ENCODE results near the gene KRT7.

Gene KRT7

DNA sequence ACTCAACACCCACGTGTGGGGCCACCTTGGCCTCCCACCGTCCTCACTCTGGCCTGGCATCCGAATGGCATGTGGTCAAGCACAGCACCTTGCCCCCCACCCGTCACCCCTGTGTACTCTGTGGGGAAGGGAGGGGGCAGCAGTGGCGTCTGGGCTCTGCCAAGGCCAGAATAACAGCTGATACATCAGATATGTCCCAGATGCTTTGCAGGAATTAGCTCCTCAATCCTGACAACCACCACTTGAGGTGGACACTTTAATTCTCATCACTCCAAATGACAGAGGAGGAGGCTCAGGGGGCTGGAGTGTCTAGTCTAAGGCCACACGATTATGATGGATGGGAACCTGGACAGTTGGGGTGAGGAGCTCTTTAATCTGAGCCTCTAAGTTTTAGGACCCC is 39.5 kb upstream of the KRT7 start:
- DNase-seq (ENCODE audit: low read depth, low spot score), result no peak
- no peak overlapping the region for H3K4me3 ChIP-seq (ENCODE audit: low read depth, low read length)
- in situ Hi-C loops (cut with HindIII; ENCODE audit: low sequenced_read_pairs), result no loop called here
- TF ChIP-seq, protein P1, sequence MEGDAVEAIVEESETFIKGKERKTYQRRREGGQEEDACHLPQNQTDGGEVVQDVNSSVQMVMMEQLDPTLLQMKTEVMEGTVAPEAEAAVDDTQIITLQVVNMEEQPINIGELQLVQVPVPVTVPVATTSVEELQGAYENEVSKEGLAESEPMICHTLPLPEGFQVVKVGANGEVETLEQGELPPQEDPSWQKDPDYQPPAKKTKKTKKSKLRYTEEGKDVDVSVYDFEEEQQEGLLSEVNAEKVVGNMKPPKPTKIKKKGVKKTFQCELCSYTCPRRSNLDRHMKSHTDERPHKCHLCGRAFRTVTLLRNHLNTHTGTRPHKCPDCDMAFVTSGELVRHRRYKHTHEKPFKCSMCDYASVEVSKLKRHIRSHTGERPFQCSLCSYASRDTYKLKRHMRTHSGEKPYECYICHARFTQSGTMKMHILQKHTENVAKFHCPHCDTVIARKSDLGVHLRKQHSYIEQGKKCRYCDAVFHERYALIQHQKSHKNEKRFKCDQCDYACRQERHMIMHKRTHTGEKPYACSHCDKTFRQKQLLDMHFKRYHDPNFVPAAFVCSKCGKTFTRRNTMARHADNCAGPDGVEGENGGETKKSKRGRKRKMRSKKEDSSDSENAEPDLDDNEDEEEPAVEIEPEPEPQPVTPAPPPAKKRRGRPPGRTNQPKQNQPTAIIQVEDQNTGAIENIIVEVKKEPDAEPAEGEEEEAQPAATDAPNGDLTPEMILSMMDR (IDR thresholded peaks at IDR 0.05; ENCODE audit: low read depth, low read length), result no peak

DNA sequence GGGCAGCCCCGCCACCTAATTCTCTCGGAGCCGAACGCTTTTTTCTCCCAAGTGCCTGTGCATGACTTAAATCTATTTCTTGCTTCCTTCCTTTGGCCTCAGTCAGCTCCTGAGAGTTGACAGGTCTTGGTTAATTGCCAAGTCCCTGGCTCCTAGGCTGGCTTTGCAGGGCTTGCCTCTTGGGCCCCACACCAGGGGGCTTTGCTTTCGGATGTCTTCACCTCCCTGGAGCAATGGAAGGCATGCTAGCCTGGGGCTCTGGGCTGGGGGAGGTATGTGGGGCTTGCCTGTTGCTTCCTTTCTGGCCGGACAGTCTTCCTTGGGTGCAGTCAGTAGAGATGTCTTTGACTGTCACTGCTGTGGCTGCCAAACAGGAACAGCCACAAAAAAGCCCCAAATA is 39.1 kb upstream of the KRT7 start:
- no peak for DNase-seq (ENCODE audit: low read depth, low spot score)
- H3K4me3 ChIP-seq (ENCODE audit: low read depth, low read length), result no peak overlapping the region
- in situ Hi-C loops (cut with HindIII; ENCODE audit: low sequenced_read_pairs), result no loop called here
- TF ChIP-seq, protein P1 (IDR thresholded peaks at IDR 0.05; ENCODE audit: low read depth, low read length), result no peak

DNA sequence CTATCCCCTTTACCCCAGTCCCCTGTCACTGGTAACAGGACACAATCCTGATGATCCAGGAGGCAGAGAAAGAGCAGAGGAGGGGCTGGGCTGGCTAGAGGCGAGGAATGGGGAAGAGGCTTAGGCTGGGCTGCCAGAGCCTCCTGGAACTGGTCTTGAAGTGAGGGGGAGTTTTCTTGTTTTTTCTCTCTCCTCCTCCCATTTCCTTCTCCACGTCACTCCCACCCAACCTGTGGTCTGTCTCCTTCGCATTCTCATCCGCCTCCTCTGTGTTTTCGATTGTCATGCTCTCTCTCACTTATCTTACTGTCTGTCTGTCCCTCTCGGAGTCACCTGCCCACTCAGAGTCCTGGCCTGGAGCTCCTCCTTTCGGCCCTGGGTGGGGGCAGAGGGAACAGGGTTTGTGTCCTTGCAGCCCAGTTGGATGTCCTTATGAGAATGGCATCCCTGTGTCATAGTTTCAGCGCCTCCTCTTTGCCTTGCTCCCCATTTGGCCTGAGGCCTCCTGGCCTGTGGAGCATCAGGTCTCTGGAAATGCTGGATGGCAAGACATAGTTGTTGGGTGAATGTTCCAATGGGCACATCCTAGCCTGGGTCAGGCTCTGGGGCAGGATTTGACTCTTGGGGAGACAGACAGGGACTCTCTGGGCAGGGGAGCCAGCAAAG is 37.8 kb upstream of the KRT7 start:
- no peak for DNase-seq (ENCODE audit: low read depth, low spot score)
- in situ Hi-C loops (cut with HindIII; ENCODE audit: low sequenced_read_pairs), result no loop called here
- TF ChIP-seq, protein P1 (IDR thresholded peaks at IDR 0.05; ENCODE audit: low read depth, low read length), result no peak
- H3K4me3 ChIP-seq (ENCODE audit: low read depth, low read length), result no peak overlapping the region

DNA sequence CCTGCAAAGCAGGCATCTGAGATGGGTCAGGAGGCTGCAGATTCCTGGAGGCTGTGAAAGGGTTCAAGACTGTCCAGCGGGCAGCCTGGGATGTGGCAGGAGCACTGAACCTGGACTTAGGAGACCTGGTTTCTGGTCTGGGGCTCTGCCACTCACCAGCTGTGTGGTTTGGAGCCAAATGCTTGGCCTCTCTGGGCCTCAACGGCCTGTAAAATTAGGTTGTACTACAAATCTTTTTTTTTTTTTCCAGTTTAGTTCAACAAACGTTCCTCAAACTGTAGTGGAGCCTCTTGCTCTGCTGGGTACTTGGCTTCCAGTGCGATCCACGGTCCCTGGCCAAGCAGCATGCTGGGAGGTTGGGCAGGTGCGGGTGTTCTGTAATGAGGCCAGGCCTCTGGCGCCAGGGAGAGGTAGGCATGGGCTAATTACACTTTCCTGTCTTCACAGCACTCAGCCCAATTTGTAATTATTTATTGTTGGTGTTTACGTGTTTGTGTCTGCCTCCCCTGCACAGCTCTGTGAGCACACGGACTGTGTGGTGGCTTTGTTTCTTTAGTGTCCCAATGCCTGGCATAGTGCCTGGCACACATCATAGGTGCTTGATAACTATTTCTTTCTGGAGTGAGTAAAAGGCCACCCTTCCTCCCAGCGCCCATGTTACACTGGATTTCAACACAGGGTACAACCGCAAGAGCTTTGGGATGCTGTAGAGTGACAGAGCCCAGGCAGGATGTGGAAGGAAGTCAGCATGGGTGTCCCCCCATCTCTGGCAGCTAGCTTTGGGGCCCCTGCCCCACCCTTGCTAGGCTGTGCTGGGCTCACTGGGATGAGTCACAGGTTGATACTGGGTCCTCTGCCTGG is 35.4 kb upstream of the KRT7 start:
- DNase-seq (ENCODE audit: low read depth, low spot score), result no peak
- in situ Hi-C loops (cut with HindIII; ENCODE audit: low sequenced_read_pairs), result no loop called here
- TF ChIP-seq, protein P1 (IDR thresholded peaks at IDR 0.05; ENCODE audit: low read depth, low read length), result no peak
- no peak overlapping the region for H3K4me3 ChIP-seq (ENCODE audit: low read depth, low read length)

DNA sequence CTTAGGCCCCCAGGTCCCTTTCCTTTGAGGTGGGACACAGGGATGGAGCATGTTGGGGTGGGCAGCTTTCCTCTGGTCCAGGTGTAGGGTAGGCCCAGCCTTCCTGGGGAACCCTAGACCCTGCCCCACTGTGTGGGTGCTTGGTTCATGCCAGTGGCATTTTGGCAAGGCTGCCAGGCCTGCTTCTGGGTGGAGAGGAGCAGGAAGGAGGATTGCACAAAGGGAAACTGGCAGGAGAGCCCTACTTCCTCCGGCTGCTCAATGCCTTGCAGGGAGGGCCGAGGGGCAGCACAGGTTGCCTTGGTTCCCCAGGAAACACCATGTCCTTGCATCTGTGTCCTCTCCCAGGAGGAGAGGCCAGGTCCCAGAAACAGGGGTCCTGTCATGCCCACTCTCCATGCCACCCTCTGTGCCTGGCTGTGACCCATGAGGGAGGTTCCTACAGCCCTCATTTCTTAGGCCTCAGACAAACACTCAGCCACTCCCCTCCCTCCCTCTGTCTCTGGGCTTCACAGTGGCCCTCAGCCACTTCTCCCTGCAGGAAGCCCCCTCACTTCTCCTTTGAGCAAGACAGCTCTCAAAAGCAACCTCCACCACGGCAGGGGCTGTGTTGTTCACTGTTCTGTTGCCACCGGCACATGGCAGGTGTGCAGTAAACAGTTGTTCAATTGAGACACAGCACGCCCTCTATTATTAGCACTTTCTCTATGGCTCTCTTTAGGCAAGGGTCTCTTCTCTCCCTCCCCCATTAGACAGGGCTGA is 34.4 kb upstream of the KRT7 start:
- H3K4me3 ChIP-seq (ENCODE audit: low read depth, low read length), result no peak overlapping the region
- TF ChIP-seq, protein P1 (IDR thresholded peaks at IDR 0.05; ENCODE audit: low read depth, low read length), result no peak
- in situ Hi-C loops (cut with HindIII; ENCODE audit: low sequenced_read_pairs), result no loop called here
- DNase-seq (ENCODE audit: low read depth, low spot score), result no peak

DNA sequence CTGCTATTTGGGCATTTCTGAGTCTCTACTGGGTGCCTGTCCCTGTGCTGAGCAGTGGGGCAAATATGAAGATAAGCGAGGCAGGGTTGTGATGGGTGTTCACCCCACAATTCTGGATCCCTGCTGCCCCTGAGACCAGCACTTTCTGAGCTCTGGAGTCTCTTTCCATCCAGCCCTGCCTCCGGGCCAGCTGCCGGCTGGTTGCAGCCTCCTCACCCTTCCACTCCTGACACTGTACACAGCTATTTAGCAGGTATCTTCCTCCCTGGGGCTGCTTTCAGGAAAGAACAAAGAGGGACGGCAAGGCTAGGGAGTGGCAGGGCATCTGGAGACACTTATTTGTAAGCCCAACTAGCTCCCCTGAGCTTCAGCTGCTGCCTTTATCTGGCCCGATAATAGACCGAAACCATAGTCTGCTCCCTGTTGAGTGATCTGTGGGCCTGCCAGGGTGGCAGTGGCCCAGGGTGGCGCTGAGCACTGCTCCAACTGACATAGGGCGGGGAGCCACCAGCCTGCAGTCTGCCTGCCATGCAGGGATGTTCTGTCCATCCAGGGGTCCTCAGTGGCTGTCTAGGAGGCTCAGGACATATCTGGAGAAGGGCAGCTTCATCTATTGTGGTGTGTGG is 33.6 kb upstream of the KRT7 start:
- DNase-seq (ENCODE audit: low read depth, low spot score), result no peak
- in situ Hi-C loops (cut with HindIII; ENCODE audit: low sequenced_read_pairs), result no loop called here
- no peak overlapping the region for H3K4me3 ChIP-seq (ENCODE audit: low read depth, low read length)
- TF ChIP-seq, protein P1 (IDR thresholded peaks at IDR 0.05; ENCODE audit: low read depth, low read length), result no peak

All from astrocyte of the spinal cord (primary cell).